Measurements from ENCODE around the gene STRA8.

The STRA8 gene

DNA sequence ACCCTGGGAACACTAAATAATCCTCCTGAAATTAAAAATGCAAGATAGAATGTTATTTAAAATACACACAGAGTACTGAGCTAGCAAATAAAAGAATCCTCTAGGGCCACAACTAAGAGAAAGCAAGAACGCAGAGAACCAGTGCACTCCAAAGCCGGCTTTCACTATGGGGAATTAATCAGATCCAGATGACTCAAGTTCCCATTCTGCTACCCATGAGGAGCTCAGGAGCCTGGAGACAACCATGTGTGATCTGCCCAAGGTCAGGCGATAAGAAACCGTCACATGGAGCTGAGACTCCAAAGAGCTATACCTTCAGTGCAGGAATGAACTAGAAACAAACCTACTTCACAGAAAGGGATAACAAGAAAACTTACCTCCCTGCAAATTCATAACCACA lies 43.7 kb upstream of the STRA8 start:
- peaks cover 16% of the 10 kb centered on the region; the same call in 1 of the 2 replicates for H3K36me3 ChIP-seq (ENCODE audit: insufficient read depth, low read length)
- H3K27ac ChIP-seq = peak overlapping the region; percentile 97
- peak overlapping the region; percentile 71 for H3K4me3 ChIP-seq
- TF ChIP-seq EZH2 (IDR thresholded peaks at IDR 0.05) (no peak), POLR2AphosphoS5 (IDR thresholded peaks at IDR 0.05; ENCODE audit: borderline replicate concordance, low read depth, low read length) (no peak), FOXP2 (optimal IDR thresholded peaks at IDR 0.05; ENCODE audit: control extremely low read depth, extremely low read length, insufficient read depth) (no peak)
- no peaks in the 10 kb centered on the region for H3K9me3 ChIP-seq (ENCODE audit: low read depth, low read length)
- DNase-seq (ENCODE audit: low read depth, low spot score) = peak; percentile 75
- H3K9ac ChIP-seq (ENCODE audit: insufficient read length) = peak overlapping the region; percentile 27

GRCh38 chr7:135190703-135191102 lies 42.9 kb upstream of the STRA8 start:
- no peak overlapping the region for H3K4me3 ChIP-seq
- TF ChIP-seq EZH2 (IDR thresholded peaks at IDR 0.05) (no peak), POLR2AphosphoS5 (IDR thresholded peaks at IDR 0.05; ENCODE audit: borderline replicate concordance, low read depth, low read length) (no peak), FOXP2 (optimal IDR thresholded peaks at IDR 0.05; ENCODE audit: control extremely low read depth, extremely low read length, insufficient read depth) (no peak)
- peak overlapping the region; percentile 97 for H3K27ac ChIP-seq
- H3K36me3 ChIP-seq (ENCODE audit: insufficient read depth, low read length) = peaks cover 10% of the 10 kb centered on the region; the same call in 1 of the 2 replicates
- H3K9ac ChIP-seq (ENCODE audit: insufficient read length) = peak overlapping the region; percentile 27
- H3K9me3 ChIP-seq (ENCODE audit: low read depth, low read length) = no peaks in the 10 kb centered on the region
- no peak for DNase-seq (ENCODE audit: low read depth, low spot score)

GRCh38 chr7:135192914-135193536 lies 40.6 kb upstream of the STRA8 start:
- Histone ChIP-seq H3K27ac (no peak overlapping the region), H3K4me3 (no peak overlapping the region), H3K9me3 (ENCODE audit: low read depth, low read length) (no peaks in the 10 kb centered on the region), H3K36me3 (ENCODE audit: insufficient read depth, low read length) (peaks cover 9% of the 10 kb centered on the region; the same call in 1 of the 2 replicates), H3K9ac (ENCODE audit: insufficient read length) (no peak overlapping the region)
- no peak for DNase-seq (ENCODE audit: low read depth, low spot score)
- TF ChIP-seq EZH2 (IDR thresholded peaks at IDR 0.05) = no peak
- no peak for TF ChIP-seq POLR2AphosphoS5 (IDR thresholded peaks at IDR 0.05; ENCODE audit: borderline replicate concordance, low read depth, low read length)
- no peak for TF ChIP-seq FOXP2 (optimal IDR thresholded peaks at IDR 0.05; ENCODE audit: control extremely low read depth, extremely low read length, insufficient read depth)

DNA sequence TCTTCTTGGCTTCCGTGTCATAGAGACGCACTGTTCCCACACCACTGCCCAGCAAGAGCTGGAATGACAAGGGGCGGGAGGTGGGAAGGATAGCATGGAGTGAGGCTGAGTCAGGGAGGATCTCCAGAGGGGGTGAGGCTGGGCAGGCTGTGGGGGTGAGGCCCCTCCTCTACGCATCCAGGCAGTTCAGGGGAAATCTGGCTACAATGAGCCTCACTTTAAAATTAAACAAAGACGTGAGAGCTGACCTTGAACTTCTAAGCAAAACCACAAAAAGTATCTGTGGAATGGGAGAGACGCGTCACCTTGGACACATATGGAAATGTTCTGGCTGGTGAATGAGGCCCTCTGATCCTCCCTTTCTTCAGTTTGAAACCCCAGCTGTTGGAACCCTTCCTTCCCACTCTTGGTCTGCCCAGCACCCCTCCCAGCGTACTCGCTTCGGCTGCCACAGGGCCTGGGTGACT lies 40.0 kb upstream of the STRA8 start:
- no peak for DNase-seq (ENCODE audit: low read depth, low spot score)
- 0 out of 2 replicates have a peak overlapping the region, but pooled peaks have one; percentile 11 for H3K27ac ChIP-seq
- H3K9me3 ChIP-seq (ENCODE audit: low read depth, low read length) = no peaks in the 10 kb centered on the region
- no peak overlapping the region for H3K4me3 ChIP-seq
- H3K9ac ChIP-seq (ENCODE audit: insufficient read length) = no peak overlapping the region
- TF ChIP-seq FOXP2 (optimal IDR thresholded peaks at IDR 0.05; ENCODE audit: control extremely low read depth, extremely low read length, insufficient read depth) (no peak), EZH2 (IDR thresholded peaks at IDR 0.05) (no peak), POLR2AphosphoS5 (IDR thresholded peaks at IDR 0.05; ENCODE audit: borderline replicate concordance, low read depth, low read length) (no peak)
- peaks cover 5% of the 10 kb centered on the region; the same call in 1 of the 2 replicates for H3K36me3 ChIP-seq (ENCODE audit: insufficient read depth, low read length)

GRCh38 chr7:135194494-135195095 lies 39.0 kb upstream of the STRA8 start:
- no peak overlapping the region for H3K27ac ChIP-seq
- H3K9me3 ChIP-seq (ENCODE audit: low read depth, low read length) = no peaks in the 10 kb centered on the region
- no peak overlapping the region for H3K9ac ChIP-seq (ENCODE audit: insufficient read length)
- no peak for TF ChIP-seq POLR2AphosphoS5 (IDR thresholded peaks at IDR 0.05; ENCODE audit: borderline replicate concordance, low read depth, low read length)
- TF ChIP-seq FOXP2 (optimal IDR thresholded peaks at IDR 0.05; ENCODE audit: control extremely low read depth, extremely low read length, insufficient read depth) = no peak
- no peak for TF ChIP-seq EZH2 (IDR thresholded peaks at IDR 0.05)
- H3K4me3 ChIP-seq = no peak overlapping the region
- peaks cover 5% of the 10 kb centered on the region; the same call in 1 of the 2 replicates for H3K36me3 ChIP-seq (ENCODE audit: insufficient read depth, low read length)
- no peak for DNase-seq (ENCODE audit: low read depth, low spot score)

GRCh38 chr7:135195156-135195555 lies 38.5 kb upstream of the STRA8 start:
- no peak overlapping the region for H3K4me3 ChIP-seq
- no peaks in the 10 kb centered on the region for H3K9me3 ChIP-seq (ENCODE audit: low read depth, low read length)
- H3K36me3 ChIP-seq (ENCODE audit: insufficient read depth, low read length) = peaks cover 5% of the 10 kb centered on the region; the same call in 1 of the 2 replicates
- H3K9ac ChIP-seq (ENCODE audit: insufficient read length) = no peak overlapping the region
- no peak for DNase-seq (ENCODE audit: low read depth, low spot score)
- no peak overlapping the region for H3K27ac ChIP-seq
- TF ChIP-seq FOXP2 (optimal IDR thresholded peaks at IDR 0.05; ENCODE audit: control extremely low read depth, extremely low read length, insufficient read depth) (no peak), EZH2 (IDR thresholded peaks at IDR 0.05) (no peak), POLR2AphosphoS5 (IDR thresholded peaks at IDR 0.05; ENCODE audit: borderline replicate concordance, low read depth, low read length) (no peak)

DNA sequence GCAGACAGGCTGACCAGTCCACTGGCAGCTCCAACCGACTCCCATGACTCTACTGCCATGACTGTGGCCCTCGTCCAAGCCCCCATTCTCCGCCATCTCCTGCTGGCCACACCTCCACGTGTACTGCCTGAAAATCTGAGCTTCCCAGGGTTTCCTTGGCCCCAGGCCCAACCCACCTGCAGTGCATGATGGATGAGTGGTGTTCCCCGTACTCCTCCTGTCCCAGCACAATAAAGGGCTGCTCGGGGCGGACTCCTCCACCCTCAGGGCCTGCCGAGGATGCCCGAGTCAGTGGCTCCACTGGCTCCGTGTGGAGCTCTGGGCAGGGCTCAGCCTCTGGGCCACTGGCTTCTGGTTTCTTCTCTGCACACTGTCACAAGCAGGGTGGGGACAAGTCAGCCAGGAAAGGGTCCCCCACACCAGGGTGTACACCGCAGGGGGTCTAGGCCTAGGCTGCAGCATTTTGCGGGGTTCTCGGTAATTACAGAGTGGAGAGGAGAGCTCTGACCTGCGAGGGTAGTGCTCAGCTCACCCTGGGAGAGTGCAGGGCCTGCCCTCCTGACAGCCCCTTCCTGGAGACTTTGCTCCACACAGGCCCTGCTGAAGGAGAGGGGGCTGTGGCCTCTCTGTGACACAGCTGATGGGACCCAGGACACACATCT lies 37.5 kb upstream of the STRA8 start:
- no peak overlapping the region for H3K9ac ChIP-seq (ENCODE audit: insufficient read length)
- no peak for DNase-seq (ENCODE audit: low read depth, low spot score)
- H3K9me3 ChIP-seq (ENCODE audit: low read depth, low read length) = no peaks in the 10 kb centered on the region
- no peak for TF ChIP-seq FOXP2 (optimal IDR thresholded peaks at IDR 0.05; ENCODE audit: control extremely low read depth, extremely low read length, insufficient read depth)
- no peak for TF ChIP-seq POLR2AphosphoS5 (IDR thresholded peaks at IDR 0.05; ENCODE audit: borderline replicate concordance, low read depth, low read length)
- no peak for TF ChIP-seq EZH2 (IDR thresholded peaks at IDR 0.05)
- H3K4me3 ChIP-seq = no peak overlapping the region
- H3K36me3 ChIP-seq (ENCODE audit: insufficient read depth, low read length) = peaks cover 5% of the 10 kb centered on the region; the same call in 1 of the 2 replicates
- no peak overlapping the region for H3K27ac ChIP-seq

DNA sequence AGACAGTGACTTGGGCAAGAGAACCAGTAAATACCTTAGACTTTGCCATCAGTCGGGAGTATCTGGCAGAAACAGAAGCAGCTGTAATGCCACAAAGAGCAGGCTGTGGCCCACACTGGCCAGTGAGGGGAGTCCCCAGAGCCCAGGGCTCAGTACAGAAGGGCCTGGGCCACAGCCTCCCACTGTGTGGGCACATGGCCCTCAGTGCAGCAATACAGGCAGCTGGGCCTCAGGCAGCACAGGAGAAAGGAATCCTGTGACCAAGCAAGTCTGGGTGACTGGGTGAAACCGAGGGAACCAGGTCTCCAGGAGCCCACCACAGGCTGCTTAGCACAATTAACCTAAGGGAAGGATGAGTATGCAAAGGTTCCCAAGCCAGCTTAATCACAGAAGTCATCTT lies 36.3 kb upstream of the STRA8 start:
- Histone ChIP-seq H3K27ac (no peak overlapping the region), H3K36me3 (ENCODE audit: insufficient read depth, low read length) (peaks cover 5% of the 10 kb centered on the region; the same call in 1 of the 2 replicates)
- TF ChIP-seq POLR2AphosphoS5 (IDR thresholded peaks at IDR 0.05; ENCODE audit: borderline replicate concordance, low read depth, low read length) (no peak), FOXP2 (optimal IDR thresholded peaks at IDR 0.05; ENCODE audit: control extremely low read depth, extremely low read length, insufficient read depth) (no peak), EZH2 (IDR thresholded peaks at IDR 0.05) (no peak)

More for the DNA sequence above, 36.3 kb upstream of the STRA8 start:
- Histone ChIP-seq H3K9ac (ENCODE audit: insufficient read length) (no peak overlapping the region), H3K4me3 (no peak overlapping the region), H3K9me3 (ENCODE audit: low read depth, low read length) (no peaks in the 10 kb centered on the region)
- DNase-seq (ENCODE audit: low read depth, low spot score) = no peak

All from SK-N-MC (cell line).